ENCODE data around the gene ZNF683.

ZNF683 gene

GRCh38 chr1:26357121-26357602 lies 15.4 kb downstream of the ZNF683 start:
- DNase-seq: no peak

- DNase-seq: no peak
Measured at GRCh38 chr1:26356106-26356505, 16.4 kb downstream of the ZNF683 start.

GRCh38 chr1:26354972-26355371 lies 17.6 kb downstream of the ZNF683 start:
- no peak for DNase-seq

- DNase-seq: no peak
Measured at GRCh38 chr1:26353976-26354820, 18.4 kb downstream of the ZNF683 start, which contains the start of gene CRYBG2. CRYBG2 (minus strand) TSS chr1:26354130; CDS start chr1:26346657, 7,473 bp downstream.

- no peak for DNase-seq
Measured at GRCh38 chr1:26353210-26353859, 19.2 kb downstream of the ZNF683 start.

- DNase-seq: no peak
Measured at GRCh38 chr1:26352338-26352679, 20.2 kb downstream of the ZNF683 start.

- no peak for DNase-seq
Measured at GRCh38 chr1:26351590-26352337, 20.8 kb downstream of the ZNF683 start.

- no peak for DNase-seq
Measured at GRCh38 chr1:26350701-26351589, 21.6 kb downstream of the ZNF683 start.

GRCh38 chr1:26350343-26350700 lies 22.2 kb downstream of the ZNF683 start:
- DNase-seq: no peak

- DNase-seq: no peak
Measured at GRCh38 chr1:26349877-26350244, 22.7 kb downstream of the ZNF683 start.

- DNase-seq: no peak
Measured at GRCh38 chr1:26349188-26349876, 23.2 kb downstream of the ZNF683 start.

- DNase-seq: no peak
Measured at GRCh38 chr1:26346274-26347033, 26.1 kb downstream of the ZNF683 start.

- no peak for DNase-seq
Measured at GRCh38 chr1:26345718-26346117, 26.8 kb downstream of the ZNF683 start.

GRCh38 chr1:26344147-26344920 lies 28.2 kb downstream of the ZNF683 start:
- DNase-seq: no peak

- no peak for DNase-seq
Measured at GRCh38 chr1:26340047-26340481, 32.5 kb downstream of the ZNF683 start.

- no peak for DNase-seq
Measured at GRCh38 chr1:26338670-26339069, 33.9 kb downstream of the ZNF683 start.

- no peak for DNase-seq
Measured at GRCh38 chr1:26337625-26338024, 34.9 kb downstream of the ZNF683 start.

- DNase-seq: no peak
Measured at GRCh38 chr1:26337206-26337535, 35.4 kb downstream of the ZNF683 start.

GRCh38 chr1:26336477-26337205 lies 35.9 kb downstream of the ZNF683 start:
- peak; percentile 65 for DNase-seq

Measured in NCI-H2227 treated with DMSO at 0.1 percent for 48 hours (cell line).